ENCODE measurements around the gene EPB41L2. TPM values are rescaled to one million over a fixed set of nuclear protein-coding genes. Genes with fewer than 3 reads are reported as not detected.

Gene EPB41L2
- total RNA-seq, 4 donors from 2014 or later = 46.1 to 258 (median 88.3) TPM

DNA sequence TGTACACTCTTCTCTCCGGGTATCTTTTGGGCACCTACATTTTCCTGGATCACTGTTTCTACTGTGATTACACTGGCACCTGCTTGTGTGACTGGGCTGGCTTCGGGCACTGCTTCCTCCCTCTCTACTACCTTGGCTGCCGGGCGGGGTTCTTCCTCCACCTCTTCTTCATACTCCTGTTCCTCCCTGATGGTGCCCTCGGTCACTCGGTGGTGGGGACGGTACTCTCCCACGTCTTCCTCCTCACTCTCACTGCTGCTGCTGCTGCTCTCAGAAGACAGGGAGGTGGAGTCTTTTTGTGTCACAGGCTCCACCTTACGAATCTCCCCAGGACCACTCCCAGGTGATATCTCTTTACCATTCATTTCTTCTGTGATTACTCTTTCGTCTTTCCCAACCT, 193.4 kb downstream of the EPB41L2 start:
- DNase-seq = no peak
- TF ChIP-seq POLR2A (IDR thresholded peaks at IDR 0.05) = no peak
- TF ChIP-seq, protein P1, sequence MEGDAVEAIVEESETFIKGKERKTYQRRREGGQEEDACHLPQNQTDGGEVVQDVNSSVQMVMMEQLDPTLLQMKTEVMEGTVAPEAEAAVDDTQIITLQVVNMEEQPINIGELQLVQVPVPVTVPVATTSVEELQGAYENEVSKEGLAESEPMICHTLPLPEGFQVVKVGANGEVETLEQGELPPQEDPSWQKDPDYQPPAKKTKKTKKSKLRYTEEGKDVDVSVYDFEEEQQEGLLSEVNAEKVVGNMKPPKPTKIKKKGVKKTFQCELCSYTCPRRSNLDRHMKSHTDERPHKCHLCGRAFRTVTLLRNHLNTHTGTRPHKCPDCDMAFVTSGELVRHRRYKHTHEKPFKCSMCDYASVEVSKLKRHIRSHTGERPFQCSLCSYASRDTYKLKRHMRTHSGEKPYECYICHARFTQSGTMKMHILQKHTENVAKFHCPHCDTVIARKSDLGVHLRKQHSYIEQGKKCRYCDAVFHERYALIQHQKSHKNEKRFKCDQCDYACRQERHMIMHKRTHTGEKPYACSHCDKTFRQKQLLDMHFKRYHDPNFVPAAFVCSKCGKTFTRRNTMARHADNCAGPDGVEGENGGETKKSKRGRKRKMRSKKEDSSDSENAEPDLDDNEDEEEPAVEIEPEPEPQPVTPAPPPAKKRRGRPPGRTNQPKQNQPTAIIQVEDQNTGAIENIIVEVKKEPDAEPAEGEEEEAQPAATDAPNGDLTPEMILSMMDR (IDR thresholded peaks at IDR 0.05) = no peak

DNA sequence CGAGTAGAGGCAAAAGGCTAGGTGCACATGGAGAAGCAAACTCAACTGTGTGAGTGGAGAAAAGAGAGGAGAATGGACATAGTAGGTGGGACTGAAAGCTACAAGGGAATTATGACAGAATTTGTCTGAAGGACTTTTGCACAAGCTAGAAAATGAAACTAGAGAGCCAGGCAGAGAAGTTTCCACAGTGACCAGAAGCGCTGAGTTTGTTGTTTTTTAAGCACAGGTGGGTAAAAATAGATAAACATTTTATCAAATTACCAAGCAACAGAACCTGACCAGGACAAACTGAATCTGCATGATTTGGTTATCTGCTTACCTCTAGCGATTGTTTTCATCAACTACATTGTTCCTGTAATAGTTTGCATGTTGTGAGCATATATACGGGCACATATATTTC, 197.3 kb downstream of the EPB41L2 start:
- H3K9me3 ChIP-seq = no peaks in the 10 kb centered on the region
- DNase-seq = no peak
- no peaks in the 10 kb centered on the region for H3K4me1 ChIP-seq
- no peak overlapping the region for H3K27ac ChIP-seq
- H3K36me3 ChIP-seq = peaks cover 0 to 29% (median 0%) of the 10 kb centered on the region in 3 donors
- no peaks in the 10 kb centered on the region for H3K27me3 ChIP-seq
- TF ChIP-seq, protein P1 (IDR thresholded peaks at IDR 0.05) = no peak
- no peak for TF ChIP-seq POLR2A (IDR thresholded peaks at IDR 0.05)
- H3K4me3 ChIP-seq = no peak overlapping the region

More for the DNA sequence above, 193.4 kb downstream of the EPB41L2 start:
- Histone ChIP-seq H3K4me1 (no peaks in the 10 kb centered on the region), H3K36me3 (peaks cover 0 to 14% (median 0%) of the 10 kb centered on the region in 3 donors), H3K27me3 (no peaks in the 10 kb centered on the region), H3K9me3 (no peaks in the 10 kb centered on the region), H3K4me3 (no peak overlapping the region), H3K27ac (no peak overlapping the region)

DNA sequence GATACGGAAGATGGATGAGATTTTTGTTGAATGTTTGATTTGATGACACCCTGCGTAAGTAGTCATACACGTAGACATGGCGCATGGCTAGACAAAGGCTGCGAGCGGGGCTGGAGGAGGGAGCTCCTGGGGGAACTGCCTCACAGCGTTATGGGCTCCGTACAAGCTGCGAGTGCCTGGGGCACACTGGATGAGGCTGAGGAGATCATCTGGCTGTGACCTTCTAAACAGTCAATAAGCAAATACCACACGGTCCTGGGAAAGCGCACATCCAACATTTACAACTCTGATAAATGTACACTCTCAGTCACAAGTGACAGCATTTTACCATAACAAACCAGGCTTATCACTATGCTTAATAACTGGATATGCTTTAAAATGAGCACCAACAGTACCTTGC, 198.7 kb downstream of the EPB41L2 start:
- no peak for DNase-seq
- H3K4me3 ChIP-seq = no peak overlapping the region
- H3K9me3 ChIP-seq = no peaks in the 10 kb centered on the region
- TF ChIP-seq, protein P1 (IDR thresholded peaks at IDR 0.05) = no peak
- TF ChIP-seq POLR2A (IDR thresholded peaks at IDR 0.05) = no peak
- H3K27me3 ChIP-seq = no peaks in the 10 kb centered on the region
- H3K4me1 ChIP-seq = no peaks in the 10 kb centered on the region
- H3K27ac ChIP-seq = no peak overlapping the region
- peaks cover 0 to 24% (median 0%) of the 10 kb centered on the region in 3 donors for H3K36me3 ChIP-seq

DNA sequence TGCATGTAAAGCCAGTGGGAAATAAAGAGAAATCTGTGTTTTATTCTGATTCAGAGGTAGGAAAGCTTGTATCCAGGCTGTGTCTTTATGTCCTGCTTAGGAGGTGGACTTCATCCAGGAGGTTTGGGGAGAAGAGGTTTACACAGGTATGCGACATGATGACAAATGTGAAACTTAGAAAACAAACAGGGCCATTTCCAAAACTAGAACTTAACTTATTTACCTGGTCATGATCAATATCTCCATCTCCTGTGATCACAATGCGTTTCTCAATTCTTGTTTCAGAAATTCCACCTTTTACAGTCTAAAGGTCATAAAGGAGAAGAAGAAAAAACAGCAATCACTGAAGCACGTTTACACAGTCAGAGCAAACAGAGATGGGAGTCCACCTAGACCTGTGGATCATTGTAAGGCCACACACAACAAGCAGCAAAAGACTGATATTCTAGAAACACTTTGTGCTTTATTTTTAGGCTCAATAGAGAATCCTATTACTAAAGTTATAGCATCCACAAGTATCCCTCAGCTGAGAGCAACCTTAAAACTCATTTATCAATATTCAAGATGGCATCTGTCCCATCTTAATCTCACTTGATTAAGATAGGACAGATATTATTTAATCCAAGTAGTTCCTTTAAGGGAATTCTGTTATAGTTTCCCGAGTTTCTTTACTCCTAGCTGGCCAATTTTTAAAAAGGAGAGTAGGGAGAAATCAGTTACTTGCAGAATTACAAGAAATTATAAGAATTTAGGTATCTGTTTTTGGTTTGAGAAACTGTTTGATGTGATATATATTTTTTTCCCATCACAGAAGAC, 199.4 kb downstream of the EPB41L2 start:
- Histone ChIP-seq H3K36me3 (peaks cover 0 to 20% (median 0%) of the 10 kb centered on the region in 3 donors), H3K4me3 (no peak overlapping the region), H3K4me1 (no peaks in the 10 kb centered on the region), H3K9me3 (no peaks in the 10 kb centered on the region), H3K27me3 (no peaks in the 10 kb centered on the region), H3K27ac (no peak overlapping the region)
- TF ChIP-seq POLR2A (IDR thresholded peaks at IDR 0.05) = no peak
- TF ChIP-seq, protein P1 (IDR thresholded peaks at IDR 0.05) = no peak
- no peak for DNase-seq

DNA sequence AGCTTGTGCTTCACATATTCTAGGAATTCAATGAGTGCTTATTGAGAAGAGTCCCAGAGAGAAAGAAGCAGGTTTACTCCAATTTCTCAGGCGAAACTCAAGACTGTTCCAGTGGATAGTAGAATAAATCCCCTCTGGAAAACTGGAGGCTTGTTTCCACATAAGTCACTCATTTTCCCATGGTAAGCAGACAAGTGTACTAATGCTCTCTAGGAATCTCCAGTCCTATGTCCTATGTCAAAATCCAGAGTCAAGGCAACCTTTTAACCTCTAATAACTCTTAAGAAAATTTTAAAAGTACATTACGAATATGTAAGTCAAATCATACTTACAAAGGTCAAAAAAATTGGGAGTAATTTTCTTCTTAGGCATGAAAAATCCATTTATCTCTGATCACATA, 200.7 kb downstream of the EPB41L2 start:
- DNase-seq = no peak
- H3K36me3 ChIP-seq = peaks cover 0 to 29% (median 0%) of the 10 kb centered on the region in 3 donors

More for the DNA sequence above, 200.7 kb downstream of the EPB41L2 start:
- H3K9me3 ChIP-seq = no peaks in the 10 kb centered on the region
- no peak overlapping the region for H3K27ac ChIP-seq
- TF ChIP-seq POLR2A (IDR thresholded peaks at IDR 0.05) = no peak
- TF ChIP-seq, protein P1 (IDR thresholded peaks at IDR 0.05) = no peak
- no peaks in the 10 kb centered on the region for H3K27me3 ChIP-seq
- no peaks in the 10 kb centered on the region for H3K4me1 ChIP-seq
- H3K4me3 ChIP-seq = no peak overlapping the region

Data from Peyer's patch (tissue), 4 donors.